Neural cell (in vitro differentiated cells): Measurements from ENCODE around the gene PLET1. TPM values are rescaled to one million over a fixed set of nuclear protein-coding genes. Genes with fewer than 3 reads are reported as not detected.

Source experiments
- H2AFZ ChIP-seq: fragments of 200-600, 300-800 bp; sonication (generic), shearing (Covaris generic); 2 replicates; pipeline ENCODE4 v1.6.0; 2014; ENCODE audit warnings: low read depth, mild to moderate bottlenecking, antibody characterized with exemption, low read length, moderate library complexity
- H3F3A ChIP-seq: fragments of 200-600 bp; shearing (Covaris generic); 2 replicates; pipeline ENCODE4 v1.6.1; 2016; ENCODE audit warnings: mild to moderate bottlenecking, moderate library complexity, mixed read lengths, antibody characterized with exemption, low read length; ENCODE audit not compliant: insufficient read depth, poor library complexity, severe bottlenecking
- H3K27ac ChIP-seq: fragments of 200-600, 300-800 bp; sonication (generic), shearing (Covaris generic); 2 replicates; pipeline ENCODE4 v1.5.1; 2014; ENCODE audit warnings: mild to moderate bottlenecking, low read length, moderate library complexity
- H3K27me3 ChIP-seq: fragments of 300-800, 200-600 bp; sonication (generic), shearing (Covaris generic); 2 replicates; pipeline ENCODE4 v1.6.0; 2014; ENCODE audit warnings: mild to moderate bottlenecking, low read depth, low read length, moderate library complexity; ENCODE audit not compliant: insufficient read depth
- H3K36me3 ChIP-seq: fragments of 300-800, 200-600 bp; sonication (generic), shearing (Covaris generic); 2 replicates; pipeline ENCODE4 v1.5.1; 2014; ENCODE audit warnings: mild to moderate bottlenecking, antibody characterized with exemption, low read length, moderate library complexity; ENCODE audit not compliant: insufficient read depth
- H3K4me2 ChIP-seq: fragments of 300-800, 200-600 bp; sonication (generic), shearing (Covaris generic); 2 replicates; pipeline ENCODE4 v1.6.0; 2014; ENCODE audit warnings: mild to moderate bottlenecking, low read length
- H3K4me3 ChIP-seq: fragments of 300-800, 200-600 bp; sonication (generic), shearing (Covaris generic); 2 replicates; pipeline ENCODE4 v1.5.1; 2014; ENCODE audit warnings: mild to moderate bottlenecking, low read length, moderate library complexity
- H3K79me2 ChIP-seq: fragments of 200-600 bp; shearing (Covaris generic); replicated peaks from 2 replicates; pipeline ENCODE4 v1.6.0; 2014; ENCODE audit warnings: mild to moderate bottlenecking, low read length, moderate library complexity; ENCODE audit not compliant: insufficient read depth
- H3K9ac ChIP-seq: fragments of 300-800, 200-600 bp; sonication (generic), shearing (Covaris generic); 2 replicates; pipeline ENCODE4 v1.6.1; 2016; ENCODE audit warnings: mild to moderate bottlenecking, low read length, mixed read lengths
- H3K9me2 ChIP-seq: fragments of 200-600 bp; shearing (Covaris generic); 2 replicates; pipeline ENCODE4 v1.6.1; 2016; ENCODE audit warnings: mild to moderate bottlenecking, low read length, mixed read lengths; ENCODE audit not compliant: insufficient read depth
- H3K9me3 ChIP-seq: fragments of 200-600, 300-800 bp; sonication (generic), shearing (Covaris generic); 2 replicates; pipeline ENCODE4 v1.6.1; 2016; ENCODE audit warnings: mild to moderate bottlenecking, mixed run types, low read length, moderate library complexity, mixed read lengths
- H4K20me1 ChIP-seq: fragments of 200-600 bp; shearing (Covaris generic); 2 replicates; pipeline ENCODE4 v1.6.1; 2016; ENCODE audit warnings: mild to moderate bottlenecking, mixed run types; ENCODE audit not compliant: insufficient read depth
- EP300 ChIP-seq: fragments of 450-650 bp; conservative IDR thresholded peaks from 2 replicates; pipeline ENCODE4 v1.6.1; 2014; ENCODE audit warnings: antibody characterized with exemption, mild to moderate bottlenecking, moderate library complexity; ENCODE audit not compliant: poor library complexity, severe bottlenecking
- EZH2 ChIP-seq: fragments of 200-600, 300-800 bp; shearing (Covaris generic), sonication (generic); IDR thresholded peaks from 2 replicates; pipeline ENCODE4 v1.6.1; 2014; ENCODE audit warnings: antibody characterized with exemption, low read length, borderline replicate concordance, mild to moderate bottlenecking; ENCODE audit not compliant: insufficient read depth, poor library complexity, severe bottlenecking
- MXI1 ChIP-seq: fragments of 450-650 bp; conservative IDR thresholded peaks from 2 replicates; pipeline ENCODE4 v1.6.1; 2014; ENCODE audit warnings: antibody characterized with exemption, mild to moderate bottlenecking; ENCODE audit not compliant: poor library complexity, severe bottlenecking
- POLR2AphosphoS5 ChIP-seq: IDR thresholded peaks from 2 replicates; pipeline ENCODE4 v1.6.1; 2012
- RAD21 ChIP-seq: fragments of 450-650 bp; conservative IDR thresholded peaks from 2 replicates; pipeline ENCODE4 v1.6.1; 2014; ENCODE audit warnings: antibody characterized with exemption, mild to moderate bottlenecking, moderate library complexity
- REST ChIP-seq: IDR thresholded peaks from 2 replicates; pipeline ENCODE4 v1.6.1; 2012; ENCODE audit warnings: borderline replicate concordance
- SMC3 ChIP-seq: fragments of 450-650 bp; conservative IDR thresholded peaks from 2 replicates; pipeline ENCODE4 v1.6.1; 2014; ENCODE audit warnings: antibody characterized with exemption, mild to moderate bottlenecking, moderate library complexity; ENCODE audit not compliant: poor library complexity
- TAF1 ChIP-seq: IDR thresholded peaks from 2 replicates; pipeline ENCODE4 v1.6.1; 2012; ENCODE audit warnings: low read depth
- polyA plus RNA-seq: library from polyadenylated mRNA; depleted of rRNA; stranded (reverse); fragments of >200 nt; gene quantifications from 2 replicates; pipeline ENCODE4 v1.2.3, GENCODE V29; 2014
- TF ChIP-seq, protein P1 (sequence below): fragments of 450-650 bp; IDR thresholded peaks from 2 replicates; pipeline ENCODE4 v1.5.1; 2014; ENCODE audit warnings: antibody characterized with exemption, mild to moderate bottlenecking, moderate library complexity; ENCODE audit not compliant: poor library complexity, severe bottlenecking

PLET1 gene
- polyA plus RNA-seq, 1 donor from 2014 or later = not detected

- no peak overlapping the region for H2AFZ ChIP-seq
- H3K9ac ChIP-seq = no peak overlapping the region
- H4K20me1 ChIP-seq = no peaks in the 10 kb centered on the region
- H3K36me3 ChIP-seq = no peaks in the 10 kb centered on the region
- H3K27ac ChIP-seq = no peak overlapping the region
- H3K27me3 ChIP-seq = no peaks in the 10 kb centered on the region
- H3F3A ChIP-seq = no peaks in the 10 kb centered on the region
- H3K9me2 ChIP-seq = no peaks in the 10 kb centered on the region
- no peaks in the 10 kb centered on the region for H3K9me3 ChIP-seq
- H3K4me2 ChIP-seq = no peak overlapping the region
- no peaks in the 10 kb centered on the region for H3K79me2 ChIP-seq
- H3K4me3 ChIP-seq = no peak overlapping the region
- TF ChIP-seq EP300 = no peak
- no peak for TF ChIP-seq SMC3
- TF ChIP-seq EZH2 = no peak
- no peak for TF ChIP-seq MXI1
These were observed 13.5 kb upstream of the PLET1 start for GRCh38 chr11:112274007-112274783.

GRCh38 chr11:112273066-112273465 lies 12.4 kb upstream of the PLET1 start:
- H3K4me3 ChIP-seq = no peak overlapping the region
- H3K36me3 ChIP-seq = no peaks in the 10 kb centered on the region
- H3K27ac ChIP-seq = no peak overlapping the region
- no peak for TF ChIP-seq EP300
- TF ChIP-seq, protein P1, sequence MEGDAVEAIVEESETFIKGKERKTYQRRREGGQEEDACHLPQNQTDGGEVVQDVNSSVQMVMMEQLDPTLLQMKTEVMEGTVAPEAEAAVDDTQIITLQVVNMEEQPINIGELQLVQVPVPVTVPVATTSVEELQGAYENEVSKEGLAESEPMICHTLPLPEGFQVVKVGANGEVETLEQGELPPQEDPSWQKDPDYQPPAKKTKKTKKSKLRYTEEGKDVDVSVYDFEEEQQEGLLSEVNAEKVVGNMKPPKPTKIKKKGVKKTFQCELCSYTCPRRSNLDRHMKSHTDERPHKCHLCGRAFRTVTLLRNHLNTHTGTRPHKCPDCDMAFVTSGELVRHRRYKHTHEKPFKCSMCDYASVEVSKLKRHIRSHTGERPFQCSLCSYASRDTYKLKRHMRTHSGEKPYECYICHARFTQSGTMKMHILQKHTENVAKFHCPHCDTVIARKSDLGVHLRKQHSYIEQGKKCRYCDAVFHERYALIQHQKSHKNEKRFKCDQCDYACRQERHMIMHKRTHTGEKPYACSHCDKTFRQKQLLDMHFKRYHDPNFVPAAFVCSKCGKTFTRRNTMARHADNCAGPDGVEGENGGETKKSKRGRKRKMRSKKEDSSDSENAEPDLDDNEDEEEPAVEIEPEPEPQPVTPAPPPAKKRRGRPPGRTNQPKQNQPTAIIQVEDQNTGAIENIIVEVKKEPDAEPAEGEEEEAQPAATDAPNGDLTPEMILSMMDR = no peak
- no peak for TF ChIP-seq POLR2AphosphoS5
- no peak for TF ChIP-seq REST
- no peak for TF ChIP-seq EZH2
- TF ChIP-seq MXI1 = no peak
- no peak for TF ChIP-seq TAF1
- TF ChIP-seq SMC3 = no peak
- no peak for TF ChIP-seq RAD21
- no peaks in the 10 kb centered on the region for H3K27me3 ChIP-seq
- no peaks in the 10 kb centered on the region for H3K9me2 ChIP-seq
- H3K79me2 ChIP-seq = no peaks in the 10 kb centered on the region
- H3K9ac ChIP-seq = no peak overlapping the region
- H4K20me1 ChIP-seq = no peaks in the 10 kb centered on the region
- no peak overlapping the region for H2AFZ ChIP-seq
- no peak overlapping the region for H3K4me2 ChIP-seq
- no peaks in the 10 kb centered on the region for H3K9me3 ChIP-seq
- no peaks in the 10 kb centered on the region for H3F3A ChIP-seq
